ENCODE measurements around the gene LTC4S.

Gene LTC4S

DNA sequence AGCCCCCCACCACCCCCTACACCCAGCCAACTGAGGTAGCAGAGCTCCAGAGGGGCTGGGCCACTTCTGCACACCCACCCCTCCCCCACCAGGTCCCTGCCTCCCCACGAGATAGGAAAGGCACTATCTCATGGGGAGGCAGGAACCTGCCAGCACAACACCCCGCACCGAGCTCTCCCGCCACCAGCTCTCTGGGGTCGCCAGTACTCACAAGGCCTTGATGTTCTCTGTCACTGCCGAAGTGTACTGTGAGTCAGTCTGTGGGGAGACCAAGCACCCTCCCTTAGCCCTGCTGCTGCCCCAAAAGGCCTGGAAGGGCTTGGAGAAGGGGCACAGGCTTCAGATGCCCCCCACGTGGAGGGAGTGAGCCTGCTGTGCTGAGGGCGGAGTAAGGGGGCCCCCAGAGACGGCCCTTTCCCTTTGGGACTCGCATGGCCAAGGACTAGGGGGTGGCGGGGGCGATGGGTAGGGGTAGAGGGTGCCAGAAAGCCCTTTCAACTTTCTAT, 7.0 kb downstream of the LTC4S start:
- Histone ChIP-seq H3K4me3 (ENCODE audit: low read depth in 1 of 2, low read length in 2 of 2) (no peak overlapping the region), H3K79me2 (ENCODE audit: insufficient read depth, low read length) (0 out of 2 replicates have a peak, but pooled peaks cover 9% of the 10 kb centered on the region), H3K27me3 (ENCODE audit: insufficient read depth, low read length, poor library complexity) (no peaks in the 10 kb centered on the region), H3K36me3 (ENCODE audit: insufficient read depth, low read length) (peaks cover 46% of the 10 kb centered on the region), H2AFZ (ENCODE audit: low read depth, low read length) (no peak overlapping the region), H3K27ac (ENCODE audit: low read length) (no peak overlapping the region), H3K4me2 (ENCODE audit: insufficient read depth, low read length) (no peak overlapping the region), H4K20me1 (ENCODE audit: insufficient read depth, low read length) (peaks cover 24% of the 10 kb centered on the region), H3K9ac (ENCODE audit: low read depth, low read length) (no peak overlapping the region), H3K9me3 (ENCODE audit: insufficient read depth, low read length, severe bottlenecking) (no peaks in the 10 kb centered on the region), H3K4me1 (ENCODE audit: insufficient read depth, low read length) (peaks cover 38% of the 10 kb centered on the region)
- DNase-seq (no peak), ATAC-seq (ENCODE audit: insufficient read depth, low read depth) (no peak)
- TF ChIP-seq, protein P1, sequence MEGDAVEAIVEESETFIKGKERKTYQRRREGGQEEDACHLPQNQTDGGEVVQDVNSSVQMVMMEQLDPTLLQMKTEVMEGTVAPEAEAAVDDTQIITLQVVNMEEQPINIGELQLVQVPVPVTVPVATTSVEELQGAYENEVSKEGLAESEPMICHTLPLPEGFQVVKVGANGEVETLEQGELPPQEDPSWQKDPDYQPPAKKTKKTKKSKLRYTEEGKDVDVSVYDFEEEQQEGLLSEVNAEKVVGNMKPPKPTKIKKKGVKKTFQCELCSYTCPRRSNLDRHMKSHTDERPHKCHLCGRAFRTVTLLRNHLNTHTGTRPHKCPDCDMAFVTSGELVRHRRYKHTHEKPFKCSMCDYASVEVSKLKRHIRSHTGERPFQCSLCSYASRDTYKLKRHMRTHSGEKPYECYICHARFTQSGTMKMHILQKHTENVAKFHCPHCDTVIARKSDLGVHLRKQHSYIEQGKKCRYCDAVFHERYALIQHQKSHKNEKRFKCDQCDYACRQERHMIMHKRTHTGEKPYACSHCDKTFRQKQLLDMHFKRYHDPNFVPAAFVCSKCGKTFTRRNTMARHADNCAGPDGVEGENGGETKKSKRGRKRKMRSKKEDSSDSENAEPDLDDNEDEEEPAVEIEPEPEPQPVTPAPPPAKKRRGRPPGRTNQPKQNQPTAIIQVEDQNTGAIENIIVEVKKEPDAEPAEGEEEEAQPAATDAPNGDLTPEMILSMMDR (IDR thresholded peaks at IDR 0.05; ENCODE audit: borderline replicate concordance, extremely low read depth, low read length, poor library complexity, severe bottlenecking), result no peak

DNA sequence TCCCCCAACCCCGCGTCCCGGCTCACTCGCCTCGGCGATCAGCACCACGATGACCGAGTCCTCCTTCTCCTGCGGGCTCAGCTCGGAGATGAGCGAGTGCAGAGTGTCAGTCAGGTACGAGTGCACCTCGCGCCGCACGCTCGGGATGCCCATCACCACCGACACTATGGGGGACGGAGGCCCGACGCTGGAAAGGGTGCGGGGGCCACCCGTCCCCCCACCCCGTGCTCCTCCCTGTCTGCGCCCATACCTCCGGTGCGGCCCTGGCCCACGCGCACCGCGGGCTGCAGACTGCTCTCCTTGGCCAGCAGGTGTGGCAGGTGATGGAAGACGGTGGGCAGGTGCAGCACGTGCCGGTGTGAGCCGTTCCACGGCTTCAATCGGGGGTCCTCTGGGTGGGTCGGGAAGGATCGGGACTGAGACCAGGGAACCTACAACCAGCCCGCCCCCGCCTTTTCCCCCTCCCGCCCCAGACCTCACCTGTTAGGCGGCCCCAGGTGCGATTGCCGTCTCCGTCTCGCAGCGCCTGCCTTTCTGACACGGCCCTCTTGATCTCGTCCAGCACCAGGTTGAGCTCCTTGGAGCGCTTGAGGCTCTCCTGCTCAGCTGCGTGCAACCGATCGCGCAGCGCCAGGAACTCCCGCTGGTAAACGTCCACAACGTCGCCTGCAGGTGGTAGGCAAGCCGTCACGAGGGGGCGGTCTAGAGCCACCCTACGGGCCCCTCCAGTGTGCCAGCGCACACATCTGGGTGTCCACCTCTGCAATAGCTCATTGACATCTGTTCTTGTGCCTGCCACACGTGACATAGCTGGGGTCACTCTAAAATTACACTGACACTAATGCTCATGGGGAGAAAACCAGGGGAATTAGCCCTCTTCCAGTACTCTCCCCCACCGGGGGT, 7.8 kb downstream of the LTC4S start:
- no peak for ATAC-seq (ENCODE audit: insufficient read depth, low read depth)
- Histone ChIP-seq H3K9me3 (ENCODE audit: insufficient read depth, low read length, severe bottlenecking) (no peaks in the 10 kb centered on the region), H2AFZ (ENCODE audit: low read depth, low read length) (no peak overlapping the region), H3K4me2 (ENCODE audit: insufficient read depth, low read length) (no peak overlapping the region), H4K20me1 (ENCODE audit: insufficient read depth, low read length) (peaks cover 24% of the 10 kb centered on the region), H3K4me1 (ENCODE audit: insufficient read depth, low read length) (peaks cover 33% of the 10 kb centered on the region), H3K27me3 (ENCODE audit: insufficient read depth, low read length, poor library complexity) (no peaks in the 10 kb centered on the region), H3K36me3 (ENCODE audit: insufficient read depth, low read length) (peaks cover 46% of the 10 kb centered on the region), H3K27ac (ENCODE audit: low read length) (no peak overlapping the region), H3K79me2 (ENCODE audit: insufficient read depth, low read length) (peaks cover 12% of the 10 kb centered on the region), H3K4me3 (ENCODE audit: low read depth in 1 of 2, low read length in 2 of 2) (no peak overlapping the region), H3K9ac (ENCODE audit: low read depth, low read length) (no peak overlapping the region)
- DNase-seq, result no peak
- TF ChIP-seq, protein P1 (IDR thresholded peaks at IDR 0.05; ENCODE audit: borderline replicate concordance, extremely low read depth, low read length, poor library complexity, severe bottlenecking), result peak; percentile 20
- TF ChIP-seq EZH2 (IDR thresholded peaks at IDR 0.05; ENCODE audit: borderline replicate concordance, low read depth, low read length, severe bottlenecking), result no peak

DNA sequence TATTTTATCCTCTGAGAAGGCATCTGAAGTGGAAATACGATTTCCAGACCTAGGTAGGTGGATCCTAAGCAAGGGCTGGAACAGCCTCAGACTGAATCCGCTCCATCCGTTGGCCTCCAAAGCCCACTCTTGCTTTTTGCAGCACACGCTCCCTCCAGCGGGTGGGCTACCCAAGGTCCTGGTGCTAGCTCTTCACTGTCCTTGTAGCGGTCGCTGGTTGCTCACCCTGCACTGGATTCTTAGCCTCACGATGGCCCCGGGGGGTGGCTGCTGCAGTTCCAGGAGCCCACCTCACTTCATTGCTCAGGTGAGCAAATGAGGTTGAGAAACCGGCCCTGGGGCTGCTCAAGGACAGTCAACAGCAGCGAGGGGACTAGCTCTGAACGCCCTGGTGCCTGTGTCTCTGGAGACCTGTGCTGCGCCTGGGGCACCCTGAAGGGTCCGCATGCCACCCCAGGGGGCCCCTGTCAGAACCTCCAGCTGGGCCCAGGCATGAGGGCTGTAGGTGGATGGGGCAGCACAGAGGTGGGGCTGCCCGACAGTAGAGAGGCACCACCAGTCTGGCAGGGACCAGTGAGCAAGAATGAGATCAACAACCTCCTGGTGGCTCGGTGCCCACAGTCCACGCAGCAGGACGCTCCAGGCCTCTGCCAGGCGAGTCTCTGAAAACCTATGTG, 8.6 kb downstream of the LTC4S start:
- peaks cover 38% of the 10 kb centered on the region for H3K36me3 ChIP-seq (ENCODE audit: insufficient read depth, low read length)
- DNase-seq, result no peak

More for the DNA sequence above, 8.6 kb downstream of the LTC4S start:
- TF ChIP-seq, protein P1 (IDR thresholded peaks at IDR 0.05; ENCODE audit: borderline replicate concordance, extremely low read depth, low read length, poor library complexity, severe bottlenecking), result no peak
- no peak for TF ChIP-seq EZH2 (IDR thresholded peaks at IDR 0.05; ENCODE audit: borderline replicate concordance, low read depth, low read length, severe bottlenecking)
- H3K9me3 ChIP-seq (ENCODE audit: insufficient read depth, low read length, severe bottlenecking), result no peaks in the 10 kb centered on the region
- H3K27me3 ChIP-seq (ENCODE audit: insufficient read depth, low read length, poor library complexity), result no peaks in the 10 kb centered on the region
- H3K4me3 ChIP-seq (ENCODE audit: low read depth in 1 of 2, low read length in 2 of 2), result no peak overlapping the region
- H3K4me2 ChIP-seq (ENCODE audit: insufficient read depth, low read length), result no peak overlapping the region
- peaks cover 17% of the 10 kb centered on the region for H3K79me2 ChIP-seq (ENCODE audit: insufficient read depth, low read length)
- no peak for ATAC-seq (ENCODE audit: insufficient read depth, low read depth)
- peaks cover 24% of the 10 kb centered on the region for H4K20me1 ChIP-seq (ENCODE audit: insufficient read depth, low read length)
- H3K9ac ChIP-seq (ENCODE audit: low read depth, low read length), result no peak overlapping the region
- peaks cover 34% of the 10 kb centered on the region for H3K4me1 ChIP-seq (ENCODE audit: insufficient read depth, low read length)
- no peak overlapping the region for H3K27ac ChIP-seq (ENCODE audit: low read length)
- H2AFZ ChIP-seq (ENCODE audit: low read depth, low read length), result no peak overlapping the region
